ENCODE results near the gene SORCS2.

DNA sequence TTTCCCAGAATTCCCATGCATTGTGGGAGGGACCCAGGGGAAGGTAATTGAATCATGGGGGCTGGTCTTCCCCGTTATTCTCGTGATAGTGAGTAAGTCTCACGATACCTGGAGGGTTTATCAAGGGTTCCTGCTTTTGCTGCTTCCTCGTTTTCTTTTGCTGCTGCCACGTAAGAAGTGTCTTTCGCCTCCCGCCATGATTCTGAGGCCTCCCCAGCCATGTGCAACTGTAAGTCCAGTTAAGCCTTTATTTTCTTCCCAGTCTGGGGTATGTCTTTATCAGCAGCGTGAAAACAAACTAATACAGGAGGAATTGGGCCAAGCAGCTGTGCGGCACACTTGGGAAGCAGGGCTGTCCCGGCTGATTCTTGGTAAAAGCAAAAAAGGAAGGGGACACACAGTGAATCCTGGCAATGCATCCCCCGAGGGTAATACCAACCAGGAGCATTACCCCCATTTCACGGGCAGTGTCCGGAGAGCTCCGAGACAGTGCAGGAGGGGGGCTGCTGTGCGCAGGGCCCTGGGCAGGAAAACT lies 561.7 kb downstream of the SORCS2 start:
- TF ChIP-seq, protein P1, sequence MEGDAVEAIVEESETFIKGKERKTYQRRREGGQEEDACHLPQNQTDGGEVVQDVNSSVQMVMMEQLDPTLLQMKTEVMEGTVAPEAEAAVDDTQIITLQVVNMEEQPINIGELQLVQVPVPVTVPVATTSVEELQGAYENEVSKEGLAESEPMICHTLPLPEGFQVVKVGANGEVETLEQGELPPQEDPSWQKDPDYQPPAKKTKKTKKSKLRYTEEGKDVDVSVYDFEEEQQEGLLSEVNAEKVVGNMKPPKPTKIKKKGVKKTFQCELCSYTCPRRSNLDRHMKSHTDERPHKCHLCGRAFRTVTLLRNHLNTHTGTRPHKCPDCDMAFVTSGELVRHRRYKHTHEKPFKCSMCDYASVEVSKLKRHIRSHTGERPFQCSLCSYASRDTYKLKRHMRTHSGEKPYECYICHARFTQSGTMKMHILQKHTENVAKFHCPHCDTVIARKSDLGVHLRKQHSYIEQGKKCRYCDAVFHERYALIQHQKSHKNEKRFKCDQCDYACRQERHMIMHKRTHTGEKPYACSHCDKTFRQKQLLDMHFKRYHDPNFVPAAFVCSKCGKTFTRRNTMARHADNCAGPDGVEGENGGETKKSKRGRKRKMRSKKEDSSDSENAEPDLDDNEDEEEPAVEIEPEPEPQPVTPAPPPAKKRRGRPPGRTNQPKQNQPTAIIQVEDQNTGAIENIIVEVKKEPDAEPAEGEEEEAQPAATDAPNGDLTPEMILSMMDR (IDR thresholded peaks at IDR 0.05; ENCODE audit: insufficient read depth, low read depth, low read length) = no peak
- TF ChIP-seq EZH2 (IDR thresholded peaks at IDR 0.05; ENCODE audit: insufficient read depth, low read length) = no peak

Data from astrocyte (in vitro differentiated cells and primary cell).